Mesothelial cell of epicardium (in vitro differentiated cells): Measurements from ENCODE around the gene ATP6V0A1. TPM values are rescaled to one million over a fixed set of nuclear protein-coding genes. Genes with fewer than 3 reads are reported as not detected.

Source experiments
- DNase-seq, 2 experiments: peaks; one replicate each; pipeline ENCODE4 v3.0.0; 2021; ENCODE audit warnings: low spot score in 2 of 2; ENCODE audit not compliant: unreplicated experiment in 2 of 2
- H3K27ac Mint-ChIP-seq: 2 replicates; pipeline ENCODE4 v1.8.0; 2021; ENCODE audit warnings: mixed read lengths
- H3K27me3 Mint-ChIP-seq: 2 replicates; pipeline ENCODE4 v1.8.0; 2021; ENCODE audit warnings: low read depth, mixed read lengths
- H3K36me3 Mint-ChIP-seq: 2 replicates; pipeline ENCODE4 v1.8.0; 2021; ENCODE audit warnings: mixed read lengths
- H3K4me1 Mint-ChIP-seq: 2 replicates; pipeline ENCODE4 v1.8.0; 2021; ENCODE audit warnings: mixed read lengths
- H3K4me3 Mint-ChIP-seq: 2 replicates; pipeline ENCODE4 v1.8.0; 2021; ENCODE audit warnings: mild to moderate bottlenecking, moderate library complexity, mixed read lengths
- H3K9me3 Mint-ChIP-seq: 2 replicates; pipeline ENCODE4 v1.8.0; 2021; ENCODE audit warnings: mixed read lengths
- total RNA-seq: library from RNA; stranded (reverse); gene quantifications from 3 replicates; pipeline ENCODE4 v1.2.1, GENCODE V29; 2021
- TF ChIP-seq, protein P1 (sequence below): fragments of 200-600 bp; sonication (generic); IDR thresholded peaks from one replicate; pipeline ENCODE4 v1.5.0; 2021; ENCODE audit warnings: antibody characterized with exemption; ENCODE audit not compliant: unreplicated experiment

The ATP6V0A1 gene
- total RNA-seq, 1 donor from 2014 or later, result 60.4 TPM

DNA sequence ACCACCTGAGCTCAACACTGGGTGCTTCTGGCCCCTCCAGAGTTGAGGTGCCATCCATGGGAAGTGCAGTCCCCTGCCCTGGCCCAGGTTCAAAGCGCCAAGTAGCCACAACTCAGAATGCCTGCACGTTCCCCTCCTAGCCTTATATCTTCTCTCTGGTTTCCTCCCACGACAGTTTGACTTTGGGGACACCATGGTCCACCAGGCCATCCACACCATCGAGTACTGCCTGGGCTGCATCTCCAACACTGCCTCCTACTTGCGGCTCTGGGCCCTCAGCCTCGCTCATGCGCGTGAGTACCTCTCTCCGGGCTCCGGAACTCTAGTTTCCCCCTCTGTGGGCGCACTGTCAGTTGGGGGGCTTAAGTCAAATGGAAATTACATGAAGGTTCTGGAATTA lies 55.0 kb downstream of the ATP6V0A1 start:
- H3K27ac Mint-ChIP-seq, result no peak overlapping the region
- H3K9me3 Mint-ChIP-seq, result no peaks in the 10 kb centered on the region
- TF ChIP-seq, protein P1, sequence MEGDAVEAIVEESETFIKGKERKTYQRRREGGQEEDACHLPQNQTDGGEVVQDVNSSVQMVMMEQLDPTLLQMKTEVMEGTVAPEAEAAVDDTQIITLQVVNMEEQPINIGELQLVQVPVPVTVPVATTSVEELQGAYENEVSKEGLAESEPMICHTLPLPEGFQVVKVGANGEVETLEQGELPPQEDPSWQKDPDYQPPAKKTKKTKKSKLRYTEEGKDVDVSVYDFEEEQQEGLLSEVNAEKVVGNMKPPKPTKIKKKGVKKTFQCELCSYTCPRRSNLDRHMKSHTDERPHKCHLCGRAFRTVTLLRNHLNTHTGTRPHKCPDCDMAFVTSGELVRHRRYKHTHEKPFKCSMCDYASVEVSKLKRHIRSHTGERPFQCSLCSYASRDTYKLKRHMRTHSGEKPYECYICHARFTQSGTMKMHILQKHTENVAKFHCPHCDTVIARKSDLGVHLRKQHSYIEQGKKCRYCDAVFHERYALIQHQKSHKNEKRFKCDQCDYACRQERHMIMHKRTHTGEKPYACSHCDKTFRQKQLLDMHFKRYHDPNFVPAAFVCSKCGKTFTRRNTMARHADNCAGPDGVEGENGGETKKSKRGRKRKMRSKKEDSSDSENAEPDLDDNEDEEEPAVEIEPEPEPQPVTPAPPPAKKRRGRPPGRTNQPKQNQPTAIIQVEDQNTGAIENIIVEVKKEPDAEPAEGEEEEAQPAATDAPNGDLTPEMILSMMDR, result no peak
- no peaks in the 10 kb centered on the region for H3K27me3 Mint-ChIP-seq
- no peak for DNase-seq
- peaks cover 24% of the 10 kb centered on the region for H3K36me3 Mint-ChIP-seq
- no peak overlapping the region for H3K4me3 Mint-ChIP-seq
- peaks cover 30% of the 10 kb centered on the region for H3K4me1 Mint-ChIP-seq

DNA sequence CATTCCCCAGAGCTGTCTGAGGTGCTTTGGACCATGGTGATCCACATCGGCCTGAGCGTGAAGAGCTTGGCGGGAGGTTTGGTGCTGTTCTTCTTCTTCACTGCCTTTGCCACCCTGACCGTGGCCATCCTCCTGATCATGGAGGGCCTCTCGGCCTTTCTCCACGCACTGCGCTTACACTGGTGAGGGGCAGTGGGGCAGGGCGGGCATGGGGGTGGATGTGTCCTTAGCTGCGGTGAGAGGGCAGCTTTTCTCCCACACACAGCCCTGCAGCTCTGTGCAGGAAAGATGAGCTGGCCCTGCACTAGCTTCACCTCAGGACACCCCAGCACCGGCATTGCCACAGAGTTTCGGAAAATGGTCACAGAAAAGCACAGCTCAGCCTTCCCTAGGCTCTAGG lies 55.6 kb downstream of the ATP6V0A1 start:
- Mint-ChIP-seq H3K27ac (no peak overlapping the region), H3K4me1 (peaks cover 36% of the 10 kb centered on the region), H3K27me3 (no peaks in the 10 kb centered on the region), H3K4me3 (no peak overlapping the region), H3K36me3 (peaks cover 18% of the 10 kb centered on the region), H3K9me3 (no peaks in the 10 kb centered on the region)
- no peak for DNase-seq
- TF ChIP-seq, protein P1, result no peak

- H3K27me3 Mint-ChIP-seq, result no peaks in the 10 kb centered on the region
- no peaks in the 10 kb centered on the region for H3K9me3 Mint-ChIP-seq
- H3K4me1 Mint-ChIP-seq, result peaks cover 42% of the 10 kb centered on the region
- H3K36me3 Mint-ChIP-seq, result peaks cover 12% of the 10 kb centered on the region
- TF ChIP-seq, protein P1, result no peak
- H3K27ac Mint-ChIP-seq, result no peak overlapping the region
- no peak for DNase-seq
- no peak overlapping the region for H3K4me3 Mint-ChIP-seq
These were observed 56.2 kb downstream of the ATP6V0A1 start for GRCh38 chr17:42514867-42515266.

GRCh38 chr17:42517516-42517915 lies 58.8 kb downstream of the ATP6V0A1 start:
- peaks cover 6% of the 10 kb centered on the region for H3K36me3 Mint-ChIP-seq
- no peaks in the 10 kb centered on the region for H3K27me3 Mint-ChIP-seq
- no peaks in the 10 kb centered on the region for H3K9me3 Mint-ChIP-seq
- TF ChIP-seq, protein P1, result peak; percentile 90
- H3K4me3 Mint-ChIP-seq, result peak overlapping the region; percentile 13
- peaks cover 69% of the 10 kb centered on the region for H3K4me1 Mint-ChIP-seq
- peak overlapping the region; percentile 99 for H3K27ac Mint-ChIP-seq
- DNase-seq, result peak; percentile 53 to 85

- no peak for DNase-seq
- H3K9me3 Mint-ChIP-seq, result no peaks in the 10 kb centered on the region
- TF ChIP-seq, protein P1, result no peak
- no peaks in the 10 kb centered on the region for H3K27me3 Mint-ChIP-seq
- peaks cover 11% of the 10 kb centered on the region for H3K36me3 Mint-ChIP-seq
- peak overlapping the region; percentile 99 for H3K27ac Mint-ChIP-seq
- H3K4me1 Mint-ChIP-seq, result peaks cover 75% of the 10 kb centered on the region
- H3K4me3 Mint-ChIP-seq, result peak overlapping the region; percentile 38
These were observed 59.5 kb downstream of the ATP6V0A1 start for GRCh38 chr17:42518046-42518754.
